Measurements from ENCODE around the gene CEP104. TPM values are rescaled to one million over a fixed set of nuclear protein-coding genes. Genes with fewer than 3 reads are reported as not detected.
"Not testable (repeated sequence)": the region's sequence is repeated elsewhere in the genome, so short reads cannot be mapped to it uniquely, and the experiment has no call there.

CEP104 gene
- total RNA-seq, 1 experiment from 2014 or later: 35.6 TPM

DNA sequence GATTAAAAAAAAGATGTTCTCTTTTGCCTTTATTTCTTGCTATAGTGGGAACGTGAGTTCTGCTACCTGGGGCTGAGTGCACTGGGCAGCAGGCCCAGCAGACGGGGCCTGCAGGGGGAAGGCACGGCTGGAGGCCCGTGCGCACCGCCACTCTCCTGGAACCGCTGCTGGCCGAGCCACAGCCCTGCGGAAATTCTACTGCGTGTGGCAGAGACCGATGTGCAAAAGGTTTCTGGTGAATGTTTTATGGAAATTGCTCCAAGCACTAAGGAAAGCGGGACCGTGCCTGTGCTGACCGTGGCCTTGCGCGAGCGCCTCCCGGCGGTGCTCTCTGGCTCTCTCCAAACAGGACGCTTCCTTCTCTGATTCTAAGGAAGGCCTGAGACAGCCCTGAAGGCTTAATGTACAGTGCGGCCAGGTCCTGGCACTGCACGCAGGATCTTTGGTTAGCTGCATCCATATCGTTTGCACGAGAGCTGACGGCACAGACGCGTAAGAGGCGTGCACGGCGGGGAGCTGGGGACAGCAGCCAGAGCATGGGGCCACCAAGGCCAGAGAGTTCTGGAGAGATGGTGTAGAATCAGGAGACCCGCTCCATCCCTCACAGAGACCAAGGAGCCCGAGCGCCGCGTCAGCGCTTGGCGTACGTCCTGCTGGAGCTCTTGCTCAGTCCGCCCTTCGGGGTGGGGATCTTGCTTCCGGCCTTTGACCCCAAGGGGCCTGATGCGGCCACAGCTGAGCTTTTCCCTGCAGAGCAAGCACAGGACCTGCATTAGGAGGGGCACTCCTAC is 42.0 kb downstream of the CEP104 start:
- H3K9me3 ChIP-seq: no peaks in the 10 kb centered on the region
- POLR2A ChIA-PET: no interaction called here
- Mint-ChIP-seq H3K27ac (ENCODE audit: unreplicated experiment) (no peak overlapping the region), H3K4me1 (ENCODE audit: low read depth, unreplicated experiment) (no peaks in the 10 kb centered on the region), H3K27me3 (ENCODE audit: insufficient read depth, unreplicated experiment) (no peaks in the 10 kb centered on the region), H3K9me3 (ENCODE audit: unreplicated experiment) (no peaks in the 10 kb centered on the region), H3K36me3 (ENCODE audit: insufficient read depth, unreplicated experiment) (peaks cover 6% of the 10 kb centered on the region), H3K4me3 (ENCODE audit: unreplicated experiment) (no peak overlapping the region)
- no TSS peak for BruUV-seq (replicated peaks)
- CTCF ChIA-PET: no interaction called here
- no peak for DNase-seq
- no peaks in the 10 kb centered on the region for H3K36me3 ChIP-seq (ENCODE audit: control insufficient read depth, insufficient read depth, low read length)
- TF ChIP-seq, protein P1, sequence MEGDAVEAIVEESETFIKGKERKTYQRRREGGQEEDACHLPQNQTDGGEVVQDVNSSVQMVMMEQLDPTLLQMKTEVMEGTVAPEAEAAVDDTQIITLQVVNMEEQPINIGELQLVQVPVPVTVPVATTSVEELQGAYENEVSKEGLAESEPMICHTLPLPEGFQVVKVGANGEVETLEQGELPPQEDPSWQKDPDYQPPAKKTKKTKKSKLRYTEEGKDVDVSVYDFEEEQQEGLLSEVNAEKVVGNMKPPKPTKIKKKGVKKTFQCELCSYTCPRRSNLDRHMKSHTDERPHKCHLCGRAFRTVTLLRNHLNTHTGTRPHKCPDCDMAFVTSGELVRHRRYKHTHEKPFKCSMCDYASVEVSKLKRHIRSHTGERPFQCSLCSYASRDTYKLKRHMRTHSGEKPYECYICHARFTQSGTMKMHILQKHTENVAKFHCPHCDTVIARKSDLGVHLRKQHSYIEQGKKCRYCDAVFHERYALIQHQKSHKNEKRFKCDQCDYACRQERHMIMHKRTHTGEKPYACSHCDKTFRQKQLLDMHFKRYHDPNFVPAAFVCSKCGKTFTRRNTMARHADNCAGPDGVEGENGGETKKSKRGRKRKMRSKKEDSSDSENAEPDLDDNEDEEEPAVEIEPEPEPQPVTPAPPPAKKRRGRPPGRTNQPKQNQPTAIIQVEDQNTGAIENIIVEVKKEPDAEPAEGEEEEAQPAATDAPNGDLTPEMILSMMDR (IDR thresholded peaks at IDR 0.05; ENCODE audit: insufficient read depth in 1 of 2, low read depth in 1 of 2, low read length in 1 of 2, severe bottlenecking in 1 of 2, unreplicated experiment in 1 of 2): no peak
- intact Hi-C loops (cut with micrococcal nuclease; ENCODE audit: unreplicated experiment): no loop called here
- no peak overlapping the region for H3K4me3 ChIP-seq (ENCODE audit: low read depth, low read length)
- no peaks in the 10 kb centered on the region for H3K4me1 ChIP-seq
- H3K27me3 ChIP-seq (replicated peaks; ENCODE audit: control insufficient read depth, insufficient read depth, low read length): no peaks in the 10 kb centered on the region

DNA sequence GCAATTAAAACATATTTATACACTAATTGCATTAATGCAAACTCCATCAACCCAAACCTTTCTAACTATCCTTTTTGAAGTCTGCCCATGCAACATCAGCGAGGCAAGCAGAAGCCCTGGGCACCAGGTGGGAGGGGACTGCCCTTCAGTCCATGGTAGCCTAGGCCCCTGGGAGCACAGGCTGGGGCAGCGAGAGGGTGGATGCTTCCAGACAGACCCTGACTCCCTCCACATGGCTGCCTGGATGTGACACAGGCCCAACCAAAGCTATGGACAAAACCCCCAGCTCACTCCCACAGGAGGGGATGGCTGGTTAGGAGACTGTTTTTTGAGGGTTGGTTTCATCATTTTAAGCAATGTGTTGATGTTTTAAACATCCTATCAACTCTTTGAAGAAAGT is 42.9 kb downstream of the CEP104 start:
- no peaks in the 10 kb centered on the region for H3K36me3 Mint-ChIP-seq (ENCODE audit: insufficient read depth, unreplicated experiment)
- H3K36me3 ChIP-seq (ENCODE audit: control insufficient read depth, insufficient read depth, low read length): no peaks in the 10 kb centered on the region
- DNase-seq: no peak
- H3K4me3 Mint-ChIP-seq (ENCODE audit: unreplicated experiment): no peak overlapping the region
- POLR2A ChIA-PET: no interaction called here
- no peaks in the 10 kb centered on the region for H3K27me3 ChIP-seq (replicated peaks; ENCODE audit: control insufficient read depth, insufficient read depth, low read length)
- no peaks in the 10 kb centered on the region for H3K27me3 Mint-ChIP-seq (ENCODE audit: insufficient read depth, unreplicated experiment)
- H3K4me1 ChIP-seq: no peaks in the 10 kb centered on the region
- CTCF ChIA-PET: no interaction called here
- no TSS peak for BruUV-seq (replicated peaks)
- H3K4me3 ChIP-seq (ENCODE audit: low read depth, low read length): no peak overlapping the region
- H3K9me3 Mint-ChIP-seq (ENCODE audit: unreplicated experiment): no peaks in the 10 kb centered on the region
- H3K27ac Mint-ChIP-seq (ENCODE audit: unreplicated experiment): no peak overlapping the region
- intact Hi-C loops (cut with micrococcal nuclease; ENCODE audit: unreplicated experiment): no loop called here
- no peaks in the 10 kb centered on the region for H3K9me3 ChIP-seq
- TF ChIP-seq, protein P1 (IDR thresholded peaks at IDR 0.05; ENCODE audit: insufficient read depth in 1 of 2, low read depth in 1 of 2, low read length in 1 of 2, severe bottlenecking in 1 of 2, unreplicated experiment in 1 of 2): no peak
- H3K4me1 Mint-ChIP-seq (ENCODE audit: low read depth, unreplicated experiment): no peaks in the 10 kb centered on the region

DNA sequence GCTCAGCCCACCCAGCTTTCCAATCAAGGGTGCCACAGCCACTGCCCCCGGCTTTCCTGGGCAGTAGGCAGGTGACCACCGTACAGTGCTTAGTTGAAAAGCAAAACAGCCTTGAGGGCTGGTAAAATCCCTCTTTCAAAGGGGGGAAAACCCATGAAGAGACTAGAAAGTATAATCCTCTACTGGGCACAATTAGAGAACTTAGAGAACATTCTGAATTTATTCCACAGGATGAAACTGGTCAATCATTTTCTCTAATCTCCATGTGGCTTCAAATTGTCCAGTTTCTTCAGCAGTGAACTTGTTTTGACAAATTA is 45.5 kb downstream of the CEP104 start:
- H3K36me3 ChIP-seq (ENCODE audit: control insufficient read depth, insufficient read depth, low read length): no peaks in the 10 kb centered on the region
- ChIA-PET CTCF (no interaction called here), POLR2A (no interaction called here)
- Mint-ChIP-seq H3K36me3 (ENCODE audit: insufficient read depth, unreplicated experiment) (no peaks in the 10 kb centered on the region), H3K4me1 (ENCODE audit: low read depth, unreplicated experiment) (no peaks in the 10 kb centered on the region), H3K4me3 (ENCODE audit: unreplicated experiment) (no peak overlapping the region), H3K9me3 (ENCODE audit: unreplicated experiment) (peaks cover 10% of the 10 kb centered on the region), H3K27ac (ENCODE audit: unreplicated experiment) (no peak overlapping the region), H3K27me3 (ENCODE audit: insufficient read depth, unreplicated experiment) (no peaks in the 10 kb centered on the region)
- no peaks in the 10 kb centered on the region for H3K27me3 ChIP-seq (replicated peaks; ENCODE audit: control insufficient read depth, insufficient read depth, low read length)
- intact Hi-C loops (cut with micrococcal nuclease; ENCODE audit: unreplicated experiment): no loop called here
- H3K4me3 ChIP-seq (ENCODE audit: low read depth, low read length): no peak overlapping the region
- DNase-seq: no peak
- TF ChIP-seq, protein P1 (IDR thresholded peaks at IDR 0.05; ENCODE audit: insufficient read depth in 1 of 2, low read depth in 1 of 2, low read length in 1 of 2, severe bottlenecking in 1 of 2, unreplicated experiment in 1 of 2): no peak
- H3K4me1 ChIP-seq: no peaks in the 10 kb centered on the region
- H3K9me3 ChIP-seq: no peaks in the 10 kb centered on the region; the same call in 1 of the 2 replicates
- BruUV-seq (replicated peaks): no TSS peak

DNA sequence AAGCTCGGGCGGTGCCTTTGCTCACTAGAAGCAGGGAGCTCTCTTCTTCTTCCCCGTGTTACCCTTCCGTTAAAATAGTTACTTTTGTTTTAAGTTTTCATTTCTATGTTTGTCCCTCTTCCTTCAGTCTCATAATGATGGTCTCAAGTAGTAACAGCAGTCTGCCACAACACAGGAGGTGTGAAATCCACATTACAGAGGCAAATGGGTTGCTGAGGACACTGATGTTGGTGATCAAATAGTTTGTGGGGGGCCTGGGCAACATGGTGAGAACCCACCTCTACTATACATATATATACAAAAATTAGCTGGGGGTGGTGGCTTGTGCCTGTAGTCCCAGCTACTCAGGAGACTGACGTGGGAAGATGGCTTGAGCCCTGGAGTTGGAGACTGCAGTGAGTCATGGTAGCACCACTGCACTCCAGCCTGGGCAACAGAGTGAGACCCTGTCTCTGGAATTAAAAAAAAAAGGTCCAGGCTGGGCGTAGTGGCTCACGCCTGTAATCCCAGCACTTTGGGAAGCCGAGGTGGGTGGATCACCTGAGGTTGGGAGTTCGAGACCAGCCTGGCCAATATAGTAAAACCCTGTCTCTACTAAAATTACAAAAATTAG is 46.8 kb downstream of the CEP104 start:
- H3K36me3 ChIP-seq (ENCODE audit: control insufficient read depth, insufficient read depth, low read length); H3K27ac Mint-ChIP-seq (ENCODE audit: unreplicated experiment); H3K36me3 Mint-ChIP-seq (ENCODE audit: insufficient read depth, unreplicated experiment); H3K4me3 Mint-ChIP-seq (ENCODE audit: unreplicated experiment); POLR2A ChIA-PET; H3K4me1 ChIP-seq; DNase-seq; H3K27me3 ChIP-seq (replicated peaks; ENCODE audit: control insufficient read depth, insufficient read depth, low read length); CTCF ChIA-PET; H3K9me3 ChIP-seq; H3K27me3 Mint-ChIP-seq (ENCODE audit: insufficient read depth, unreplicated experiment); intact Hi-C loops (cut with micrococcal nuclease; ENCODE audit: unreplicated experiment); BruUV-seq (replicated peaks); H3K4me1 Mint-ChIP-seq (ENCODE audit: low read depth, unreplicated experiment); H3K4me3 ChIP-seq (ENCODE audit: low read depth, low read length): not testable (repeated sequence)
- H3K9me3 Mint-ChIP-seq (ENCODE audit: unreplicated experiment): peaks cover 21% of the 10 kb centered on the region
